GM19099 (cell line): ENCODE results near the gene DISP3.

Experiments used
- POLR2A ChIP-seq: IDR thresholded peaks from 3 replicates; pipeline ENCODE4 v1.6.1; 2011; ENCODE audit warnings: low read depth; ENCODE audit not compliant: insufficient read length; ENCODE audit errors: extremely low read depth

Gene DISP3

GRCh38 chr1:11573116-11573692 lies 94.2 kb downstream of the DISP3 start:
- TF ChIP-seq POLR2A, result no peak

GRCh38 chr1:11575553-11575952 lies 96.6 kb downstream of the DISP3 start:
- TF ChIP-seq POLR2A, result no peak

DNA sequence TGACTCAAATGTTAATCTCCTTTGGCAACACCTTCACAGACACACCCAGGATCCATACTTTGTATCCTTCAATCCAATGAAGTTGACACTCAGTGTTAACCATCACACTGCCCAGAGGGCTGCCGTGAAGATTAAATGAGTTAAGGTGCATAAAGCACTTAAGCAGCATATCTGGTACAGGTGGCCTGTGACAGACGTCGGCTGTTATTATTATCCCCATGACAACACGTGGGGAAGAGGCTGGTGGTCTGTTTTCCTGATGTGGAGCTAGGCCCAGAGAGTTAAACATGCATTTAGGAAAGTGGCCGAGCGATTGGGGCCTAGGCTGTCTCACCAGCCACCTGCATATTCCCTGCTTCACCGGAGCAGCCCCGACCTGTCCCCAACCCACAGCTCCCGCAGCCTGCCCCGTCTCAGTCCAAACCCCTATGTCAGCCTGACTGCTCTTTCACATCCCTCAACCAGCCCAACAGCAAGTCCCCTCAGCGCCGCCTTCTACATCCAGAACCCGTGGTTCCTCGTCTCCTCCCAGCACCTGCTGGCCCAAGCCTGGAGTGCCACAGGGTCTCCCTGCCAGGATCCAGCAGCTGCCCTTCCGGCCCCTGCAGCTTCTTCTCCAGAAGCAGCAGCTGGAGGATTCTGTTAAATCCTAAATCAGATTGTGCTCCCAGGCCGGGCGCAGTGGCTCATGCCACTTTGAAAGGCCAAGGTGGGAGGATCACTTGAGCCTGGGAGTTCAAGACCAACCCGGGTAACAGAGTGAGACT lies 97.3 kb downstream of the DISP3 start:
- TF ChIP-seq POLR2A, result no peak

DNA sequence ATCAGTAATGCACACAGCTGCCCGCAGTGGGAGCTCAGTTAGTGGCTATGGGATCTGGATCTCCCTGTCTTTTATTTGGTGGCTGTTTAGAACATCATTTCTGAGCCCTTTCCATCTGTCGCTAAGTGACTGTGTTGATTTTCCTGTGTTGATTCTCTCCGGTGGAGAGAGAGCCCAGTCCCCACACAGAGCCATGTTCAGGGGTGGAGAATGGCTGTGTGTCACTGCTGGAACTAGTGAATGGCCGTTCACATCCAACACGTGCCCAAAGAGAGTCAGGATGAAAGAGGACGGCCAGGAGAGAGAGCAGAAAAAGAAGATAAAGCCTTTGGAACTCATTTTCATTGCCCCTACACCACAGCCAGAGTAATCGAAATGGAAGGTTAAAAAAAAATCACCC lies 99.0 kb downstream of the DISP3 start:
- TF ChIP-seq POLR2A, result no peak

GRCh38 chr1:11579506-11579905 lies 100.6 kb downstream of the DISP3 start:
- TF ChIP-seq POLR2A, result no peak

DNA sequence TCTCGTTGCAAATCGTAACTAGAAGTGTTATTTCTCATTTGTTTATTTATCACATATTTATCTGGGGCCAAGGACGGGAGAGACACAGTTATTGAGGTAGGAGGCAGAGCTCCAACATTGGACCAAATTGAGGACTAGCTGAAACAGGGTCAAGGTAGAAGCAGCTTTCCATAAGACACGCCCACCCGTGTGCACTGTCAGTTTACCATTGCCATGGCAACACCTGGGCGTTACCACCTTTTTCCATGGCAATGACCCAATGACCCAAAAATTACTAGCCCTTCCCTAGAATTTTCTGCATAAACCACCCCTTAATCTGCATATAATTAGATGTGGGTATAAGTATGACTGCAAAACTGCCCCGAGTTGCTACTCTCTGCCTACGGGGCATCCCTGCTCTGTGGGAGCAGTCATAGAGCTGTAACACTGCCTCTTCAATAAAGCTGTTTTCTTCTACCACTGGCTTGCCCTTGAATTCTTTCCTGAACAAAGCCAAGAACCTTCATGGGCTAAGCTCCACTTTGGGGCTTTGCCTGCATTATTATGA lies 102.6 kb downstream of the DISP3 start:
- no peak for TF ChIP-seq POLR2A

- no peak for TF ChIP-seq POLR2A
Observed at GRCh38 chr1:11585389-11585788, 106.4 kb downstream of the DISP3 start.
